GM12878 (cell line): Measurements from ENCODE around the gene RAP1GAP.
"Not testable (repeated sequence)": the region's sequence is repeated elsewhere in the genome, so short reads cannot be mapped to it uniquely, and the experiment has no call there.

Experiments used
- CHD1 ChIP-seq: IDR thresholded peaks from 2 replicates; pipeline ENCODE4 v1.6.1; 2012; ENCODE audit warnings: low read depth, low read length, improper control_type of control experiment
- CREB1 ChIP-seq: IDR thresholded peaks from 2 replicates; pipeline ENCODE4 v1.6.1; 2012; ENCODE audit warnings: low read depth, mild to moderate bottlenecking, inconsistent platforms
- EZH2 ChIP-seq: IDR thresholded peaks from 2 replicates; pipeline ENCODE4 v1.6.1; 2012; ENCODE audit warnings: low read depth, mild to moderate bottlenecking, control low read depth, inconsistent platforms, low read length, borderline replicate concordance; ENCODE audit not compliant: control insufficient read depth
- NR2C1 ChIP-seq: fragments of 450-650 bp; IDR thresholded peaks from 2 replicates; pipeline ENCODE4 v1.6.1; 2017; ENCODE audit warnings: antibody characterized with exemption, mild to moderate bottlenecking, moderate library complexity
- POLR2A ChIP-seq: IDR thresholded peaks from 2 replicates; pipeline ENCODE4 v1.6.1; 2011; ENCODE audit warnings: low read depth, mild to moderate bottlenecking, low read length
- POLR2AphosphoS5 ChIP-seq: IDR thresholded peaks from 2 replicates; pipeline ENCODE4 v1.6.1; 2011; ENCODE audit warnings: mild to moderate bottlenecking, low read length, inconsistent platforms
- ZNF274 ChIP-seq: IDR thresholded peaks from one replicate; pipeline ENCODE4 v1.8.0; 2011; ENCODE audit not compliant: insufficient read length, insufficient read depth
- TF ChIP-seq, protein P1 (sequence below), 3 experiments: IDR thresholded peaks in 2 of 3; conservative IDR thresholded peaks in 1 of 3; 2 replicates each; pipeline ENCODE4 v1.5.1; 2011; ENCODE audit warnings: low read depth in 3 of 3, low read length in 3 of 3, mild to moderate bottlenecking in 3 of 3, control low read depth in 2 of 3, moderate library complexity in 2 of 3, inconsistent platforms in 1 of 3, mixed read lengths in 1 of 3; ENCODE audit not compliant: control insufficient read depth in 2 of 3, insufficient read depth in 1 of 3; ENCODE audit errors: extremely low read depth in 1 of 3
- TF ChIP-seq, protein P2 (sequence below): IDR thresholded peaks from 2 replicates; pipeline ENCODE4 v1.6.1; 2011; ENCODE audit warnings: borderline replicate concordance, low read depth, mild to moderate bottlenecking, moderate library complexity, low read length; ENCODE audit not compliant: insufficient read depth, poor library complexity, severe bottlenecking
- TF ChIP-seq, protein P3 (sequence below): IDR thresholded peaks from 2 replicates; pipeline ENCODE4 v1.6.1; 2011; ENCODE audit warnings: borderline replicate concordance, low read depth, mild to moderate bottlenecking, moderate library complexity, mixed read lengths, low read length; ENCODE audit not compliant: insufficient read depth; ENCODE audit errors: extremely low read length

DNA sequence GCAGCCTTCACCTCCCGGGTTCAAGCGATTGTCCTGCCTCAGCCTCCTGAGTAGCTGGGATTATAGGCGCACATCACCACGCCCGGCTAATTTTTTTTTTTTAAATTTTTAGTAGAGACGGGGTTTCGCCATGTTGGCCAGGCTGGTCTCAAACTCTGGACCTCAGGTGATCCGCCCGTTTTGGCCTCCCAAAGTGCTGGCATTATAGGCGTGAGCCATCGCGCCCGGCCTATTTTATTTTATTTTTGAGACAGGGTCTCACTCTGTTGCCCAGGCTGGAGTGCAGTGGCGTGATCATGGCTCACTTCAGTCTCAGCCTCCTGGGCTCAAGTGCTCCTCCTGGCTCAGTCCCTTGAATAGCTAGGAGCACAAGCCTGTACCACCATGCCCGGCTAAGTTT lies 102.8 kb downstream of the RAP1GAP start:
- not testable (repeated sequence) for TF ChIP-seq CREB1, CHD1, POLR2A, EZH2, NR2C1, POLR2AphosphoS5, ZNF274
- TF ChIP-seq, protein P1, sequence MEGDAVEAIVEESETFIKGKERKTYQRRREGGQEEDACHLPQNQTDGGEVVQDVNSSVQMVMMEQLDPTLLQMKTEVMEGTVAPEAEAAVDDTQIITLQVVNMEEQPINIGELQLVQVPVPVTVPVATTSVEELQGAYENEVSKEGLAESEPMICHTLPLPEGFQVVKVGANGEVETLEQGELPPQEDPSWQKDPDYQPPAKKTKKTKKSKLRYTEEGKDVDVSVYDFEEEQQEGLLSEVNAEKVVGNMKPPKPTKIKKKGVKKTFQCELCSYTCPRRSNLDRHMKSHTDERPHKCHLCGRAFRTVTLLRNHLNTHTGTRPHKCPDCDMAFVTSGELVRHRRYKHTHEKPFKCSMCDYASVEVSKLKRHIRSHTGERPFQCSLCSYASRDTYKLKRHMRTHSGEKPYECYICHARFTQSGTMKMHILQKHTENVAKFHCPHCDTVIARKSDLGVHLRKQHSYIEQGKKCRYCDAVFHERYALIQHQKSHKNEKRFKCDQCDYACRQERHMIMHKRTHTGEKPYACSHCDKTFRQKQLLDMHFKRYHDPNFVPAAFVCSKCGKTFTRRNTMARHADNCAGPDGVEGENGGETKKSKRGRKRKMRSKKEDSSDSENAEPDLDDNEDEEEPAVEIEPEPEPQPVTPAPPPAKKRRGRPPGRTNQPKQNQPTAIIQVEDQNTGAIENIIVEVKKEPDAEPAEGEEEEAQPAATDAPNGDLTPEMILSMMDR (IDR thresholded peaks at IDR 0.05 in 2 of 3, conservative IDR thresholded peaks at IDR 0.05 in 1 of 3; ENCODE audit: control insufficient read depth in 2 of 3, extremely low read depth in 1 of 3, insufficient read depth in 1 of 3, low read depth in 3 of 3, low read length in 3 of 3), result not testable (repeated sequence)
- TF ChIP-seq, protein P2, sequence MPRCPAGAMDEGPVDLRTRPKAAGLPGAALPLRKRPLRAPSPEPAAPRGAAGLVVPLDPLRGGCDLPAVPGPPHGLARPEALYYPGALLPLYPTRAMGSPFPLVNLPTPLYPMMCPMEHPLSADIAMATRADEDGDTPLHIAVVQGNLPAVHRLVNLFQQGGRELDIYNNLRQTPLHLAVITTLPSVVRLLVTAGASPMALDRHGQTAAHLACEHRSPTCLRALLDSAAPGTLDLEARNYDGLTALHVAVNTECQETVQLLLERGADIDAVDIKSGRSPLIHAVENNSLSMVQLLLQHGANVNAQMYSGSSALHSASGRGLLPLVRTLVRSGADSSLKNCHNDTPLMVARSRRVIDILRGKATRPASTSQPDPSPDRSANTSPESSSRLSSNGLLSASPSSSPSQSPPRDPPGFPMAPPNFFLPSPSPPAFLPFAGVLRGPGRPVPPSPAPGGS, result not testable (repeated sequence)
- TF ChIP-seq, protein P3, sequence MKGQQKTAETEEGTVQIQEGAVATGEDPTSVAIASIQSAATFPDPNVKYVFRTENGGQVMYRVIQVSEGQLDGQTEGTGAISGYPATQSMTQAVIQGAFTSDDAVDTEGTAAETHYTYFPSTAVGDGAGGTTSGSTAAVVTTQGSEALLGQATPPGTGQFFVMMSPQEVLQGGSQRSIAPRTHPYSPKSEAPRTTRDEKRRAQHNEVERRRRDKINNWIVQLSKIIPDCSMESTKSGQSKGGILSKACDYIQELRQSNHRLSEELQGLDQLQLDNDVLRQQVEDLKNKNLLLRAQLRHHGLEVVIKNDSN, result not testable (repeated sequence)
